Measurements from ENCODE around the gene ANKH.

DNA sequence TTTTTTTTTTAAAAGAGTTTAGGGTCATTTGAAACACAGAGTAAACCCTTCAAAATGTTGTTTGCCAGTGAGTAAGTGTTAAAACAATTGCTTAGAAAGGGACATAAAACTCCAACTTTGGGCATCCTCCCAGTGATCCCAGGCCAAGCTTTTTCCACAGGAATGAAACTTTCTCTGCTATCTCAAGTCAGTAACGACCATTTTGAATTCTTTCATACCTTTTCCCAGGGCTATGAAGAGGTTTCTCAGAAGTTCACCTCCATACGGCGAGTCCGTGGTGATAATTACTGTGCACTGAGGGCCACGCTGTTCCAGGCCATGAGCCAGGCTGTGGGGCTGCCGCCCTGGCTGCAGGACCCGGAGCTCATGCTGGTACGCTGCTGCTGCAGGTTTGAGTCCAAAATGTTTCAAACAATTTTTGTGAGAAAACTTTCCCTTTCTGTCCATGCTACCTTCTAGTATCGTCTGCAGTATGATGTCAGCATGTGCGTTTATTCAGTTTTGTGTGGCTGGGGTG lies 190.3 kb downstream of the ANKH start:
- TF ChIP-seq, protein P1, sequence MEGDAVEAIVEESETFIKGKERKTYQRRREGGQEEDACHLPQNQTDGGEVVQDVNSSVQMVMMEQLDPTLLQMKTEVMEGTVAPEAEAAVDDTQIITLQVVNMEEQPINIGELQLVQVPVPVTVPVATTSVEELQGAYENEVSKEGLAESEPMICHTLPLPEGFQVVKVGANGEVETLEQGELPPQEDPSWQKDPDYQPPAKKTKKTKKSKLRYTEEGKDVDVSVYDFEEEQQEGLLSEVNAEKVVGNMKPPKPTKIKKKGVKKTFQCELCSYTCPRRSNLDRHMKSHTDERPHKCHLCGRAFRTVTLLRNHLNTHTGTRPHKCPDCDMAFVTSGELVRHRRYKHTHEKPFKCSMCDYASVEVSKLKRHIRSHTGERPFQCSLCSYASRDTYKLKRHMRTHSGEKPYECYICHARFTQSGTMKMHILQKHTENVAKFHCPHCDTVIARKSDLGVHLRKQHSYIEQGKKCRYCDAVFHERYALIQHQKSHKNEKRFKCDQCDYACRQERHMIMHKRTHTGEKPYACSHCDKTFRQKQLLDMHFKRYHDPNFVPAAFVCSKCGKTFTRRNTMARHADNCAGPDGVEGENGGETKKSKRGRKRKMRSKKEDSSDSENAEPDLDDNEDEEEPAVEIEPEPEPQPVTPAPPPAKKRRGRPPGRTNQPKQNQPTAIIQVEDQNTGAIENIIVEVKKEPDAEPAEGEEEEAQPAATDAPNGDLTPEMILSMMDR (IDR thresholded peaks at IDR 0.05): no peak
- no peak for TF ChIP-seq EZH2 (IDR thresholded peaks at IDR 0.05; ENCODE audit: borderline replicate concordance, insufficient read depth, low read depth, low read length, poor library complexity, severe bottlenecking)
